Measurements from ENCODE around the gene ZNF331.
"Not testable (repeated sequence)": the region's sequence is repeated elsewhere in the genome, so short reads cannot be mapped to it uniquely, and the experiment has no call there.

The ZNF331 gene

GRCh38 chr19:53537521-53538377, at the start of gene ZNF331:
Gene ZNF331 (plus strand): TSS chr19:53538145. CDS start chr19:53569377, 31,232 bp downstream.
- no peak for TF ChIP-seq EZH2phosphoT487 (IDR thresholded peaks at IDR 0.05; ENCODE audit: low read depth)
- no peak for TF ChIP-seq CTCF (IDR thresholded peaks at IDR 0.05; ENCODE audit: low read depth, low read length)
- peaks cover 18% of the 10 kb centered on the region for H3K79me2 ChIP-seq (ENCODE audit: low read length)
- no peaks in the 10 kb centered on the region for H3K9me3 ChIP-seq (ENCODE audit: insufficient read depth, low read length)
- peak within 1 kb of the TSS; percentile 92 for H3K4me3 ChIP-seq (ENCODE audit: low read length)
- peak within 1 kb of the TSS; percentile 92 for H2AFZ ChIP-seq (ENCODE audit: low read depth, low read length)
- peak within 1 kb of the TSS; percentile 79 for H3K9ac ChIP-seq (ENCODE audit: low read length)
- peaks cover 24% of the 10 kb centered on the region for H3K36me3 ChIP-seq (replicated peaks; ENCODE audit: low read depth, low read length)
- no peaks in the 10 kb centered on the region for H3K27me3 ChIP-seq (ENCODE audit: low read depth, low read length)
- H4K20me1 ChIP-seq (ENCODE audit: insufficient read depth, low read length): no peaks in the 10 kb centered on the region
- H3K27ac ChIP-seq (ENCODE audit: low read length): peak within 1 kb of the TSS; percentile 37
- H3K4me2 ChIP-seq (ENCODE audit: low read length): peak within 1 kb of the TSS; percentile 66
- peaks cover 7% of the 10 kb centered on the region; the same call in 1 of the 2 replicates for H3K4me1 ChIP-seq (ENCODE audit: low read length)

GRCh38 chr19:53492153-53492552, 45.8 kb upstream of the ZNF331 start:
- Histone ChIP-seq H3K27ac (ENCODE audit: low read length) (no peak overlapping the region), H3K79me2 (ENCODE audit: low read length) (no peaks in the 10 kb centered on the region)

GRCh38 chr19:53497311-53498023, 40.5 kb upstream of the ZNF331 start:
- not testable (repeated sequence) for H2AFZ ChIP-seq (ENCODE audit: low read depth, low read length); H3K27ac ChIP-seq (ENCODE audit: low read length); H3K9ac ChIP-seq (ENCODE audit: low read length); H3K4me2 ChIP-seq (ENCODE audit: low read length); H3K36me3 ChIP-seq (replicated peaks; ENCODE audit: low read depth, low read length); H3K4me1 ChIP-seq (ENCODE audit: low read length); H3K27me3 ChIP-seq (ENCODE audit: low read depth, low read length); H3K4me3 ChIP-seq (ENCODE audit: low read length); H3K9me3 ChIP-seq (ENCODE audit: insufficient read depth, low read length); H3K79me2 ChIP-seq (ENCODE audit: low read length); H4K20me1 ChIP-seq (ENCODE audit: insufficient read depth, low read length)

More at GRCh38 chr19:53492153-53492552, 45.8 kb upstream of the ZNF331 start:
- H2AFZ ChIP-seq (ENCODE audit: low read depth, low read length): no peak overlapping the region
- no peak overlapping the region for H3K9ac ChIP-seq (ENCODE audit: low read length)
- peaks cover 14% of the 10 kb centered on the region for H3K9me3 ChIP-seq (ENCODE audit: insufficient read depth, low read length)
- no peaks in the 10 kb centered on the region for H3K27me3 ChIP-seq (ENCODE audit: low read depth, low read length)
- H4K20me1 ChIP-seq (ENCODE audit: insufficient read depth, low read length): no peaks in the 10 kb centered on the region
- H3K4me2 ChIP-seq (ENCODE audit: low read length): no peak overlapping the region
- peaks cover 7% of the 10 kb centered on the region for H3K36me3 ChIP-seq (replicated peaks; ENCODE audit: low read depth, low read length)
- TF ChIP-seq CTCF (IDR thresholded peaks at IDR 0.05; ENCODE audit: low read depth, low read length): no peak
- TF ChIP-seq EZH2phosphoT487 (IDR thresholded peaks at IDR 0.05; ENCODE audit: low read depth): no peak
- H3K4me3 ChIP-seq (ENCODE audit: low read length): no peak overlapping the region
- H3K4me1 ChIP-seq (ENCODE audit: low read length): no peaks in the 10 kb centered on the region

GRCh38 chr19:53498024-53498395, 39.9 kb upstream of the ZNF331 start:
- not testable (repeated sequence) for H3K9ac ChIP-seq (ENCODE audit: low read length); H3K27ac ChIP-seq (ENCODE audit: low read length); H3K9me3 ChIP-seq (ENCODE audit: insufficient read depth, low read length); H3K27me3 ChIP-seq (ENCODE audit: low read depth, low read length); H2AFZ ChIP-seq (ENCODE audit: low read depth, low read length); H3K79me2 ChIP-seq (ENCODE audit: low read length); H4K20me1 ChIP-seq (ENCODE audit: insufficient read depth, low read length); H3K4me2 ChIP-seq (ENCODE audit: low read length); H3K36me3 ChIP-seq (replicated peaks; ENCODE audit: low read depth, low read length); H3K4me1 ChIP-seq (ENCODE audit: low read length); H3K4me3 ChIP-seq (ENCODE audit: low read length)

GRCh38 chr19:53503151-53503550, 34.8 kb upstream of the ZNF331 start:
- H3K27ac ChIP-seq (ENCODE audit: low read length); H3K27me3 ChIP-seq (ENCODE audit: low read depth, low read length); H3K4me1 ChIP-seq (ENCODE audit: low read length); H3K4me3 ChIP-seq (ENCODE audit: low read length); H3K4me2 ChIP-seq (ENCODE audit: low read length); H4K20me1 ChIP-seq (ENCODE audit: insufficient read depth, low read length); H2AFZ ChIP-seq (ENCODE audit: low read depth, low read length); H3K9me3 ChIP-seq (ENCODE audit: insufficient read depth, low read length); H3K36me3 ChIP-seq (replicated peaks; ENCODE audit: low read depth, low read length); H3K79me2 ChIP-seq (ENCODE audit: low read length); H3K9ac ChIP-seq (ENCODE audit: low read length): not testable (repeated sequence)

- H3K9ac ChIP-seq (ENCODE audit: low read length): not testable (repeated sequence)
Measured at GRCh38 chr19:53503671-53504364, 34.1 kb upstream of the ZNF331 start.

GRCh38 chr19:53504365-53504703, 33.6 kb upstream of the ZNF331 start:
- not testable (repeated sequence) for H2AFZ ChIP-seq (ENCODE audit: low read depth, low read length); H3K4me3 ChIP-seq (ENCODE audit: low read length); H3K4me1 ChIP-seq (ENCODE audit: low read length); H3K27ac ChIP-seq (ENCODE audit: low read length); H3K9ac ChIP-seq (ENCODE audit: low read length); H3K36me3 ChIP-seq (replicated peaks; ENCODE audit: low read depth, low read length); H3K27me3 ChIP-seq (ENCODE audit: low read depth, low read length); H3K4me2 ChIP-seq (ENCODE audit: low read length); H3K79me2 ChIP-seq (ENCODE audit: low read length); H3K9me3 ChIP-seq (ENCODE audit: insufficient read depth, low read length); H4K20me1 ChIP-seq (ENCODE audit: insufficient read depth, low read length)

More at GRCh38 chr19:53503671-53504364, 34.1 kb upstream of the ZNF331 start:
- not testable (repeated sequence) for H3K4me3 ChIP-seq (ENCODE audit: low read length); H3K4me2 ChIP-seq (ENCODE audit: low read length); H3K9me3 ChIP-seq (ENCODE audit: insufficient read depth, low read length); H4K20me1 ChIP-seq (ENCODE audit: insufficient read depth, low read length); H3K27me3 ChIP-seq (ENCODE audit: low read depth, low read length); H3K4me1 ChIP-seq (ENCODE audit: low read length); H3K27ac ChIP-seq (ENCODE audit: low read length); H3K79me2 ChIP-seq (ENCODE audit: low read length); H2AFZ ChIP-seq (ENCODE audit: low read depth, low read length); H3K36me3 ChIP-seq (replicated peaks; ENCODE audit: low read depth, low read length)
